Measurements from ENCODE around the gene PNMA8A. TPM values are rescaled to one million over a fixed set of nuclear protein-coding genes. Genes with fewer than 3 reads are reported as not detected.
A peak's percentile ranks its signal among the peaks of the same experiment; 100 is the strongest.

The PNMA8A gene
- polyA plus RNA-seq, 1 donor (not counting 4 experiments of a cell fraction or from before 2014, with no cell fraction given), result 0.24 TPM

- no peaks in the 10 kb centered on the region for H3K9me3 ChIP-seq (ENCODE audit: control insufficient read depth, low read depth, low read length)
- H2AFZ ChIP-seq (ENCODE audit: control insufficient read depth, low read length), result peak overlapping the region; percentile 75
- dilution Hi-C loops (cut with MboI; ENCODE audit: extremely low pct_ligation_motif_present, low sequenced_read_pairs), result no loop called here
- H3K9ac ChIP-seq (ENCODE audit: control insufficient read depth, extremely low read depth, insufficient read depth, low read length), result no peak overlapping the region
- FAIRE-seq (peak; percentile 44), DNase-seq (ENCODE audit: low read depth, low spot score) (no peak)
- peak overlapping the region; percentile 26 to 67 (median 27) for H3K4me3 ChIP-seq (ENCODE audit: control insufficient read depth in 2 of 3, extremely low read depth in 1 of 3, insufficient read depth in 2 of 3, low read depth in 1 of 3, low read length in 3 of 3)
- TF ChIP-seq CTCF (optimal IDR thresholded peaks at IDR 0.05 in 1 of 3, IDR thresholded peaks at IDR 0.05 in 1 of 3, conservative IDR thresholded peaks at IDR 0.05 in 1 of 3; ENCODE audit: extremely low read depth in 1 of 3, insufficient read depth in 2 of 3, low read length in 3 of 3), result no peak
- TF ChIP-seq EZH2 (IDR thresholded peaks at IDR 0.05; ENCODE audit: low read length), result no peak
- H3K27me3 ChIP-seq (ENCODE audit: control insufficient read depth, extremely low read depth, insufficient read depth, low read length), result peaks cover 28% of the 10 kb centered on the region
- H3K79me2 ChIP-seq (ENCODE audit: control insufficient read depth, insufficient read depth, low read length), result no peaks in the 10 kb centered on the region
- no peaks in the 10 kb centered on the region for H4K20me1 ChIP-seq (ENCODE audit: control insufficient read depth, extremely low read depth, insufficient read depth, low read length)
- H3K36me3 ChIP-seq (ENCODE audit: control insufficient read depth in 2 of 2, extremely low read depth in 1 of 2, insufficient read depth in 2 of 2, low read length in 2 of 2), result no peaks in the 10 kb centered on the region
- no peaks in the 10 kb centered on the region for H3K9me1 ChIP-seq (ENCODE audit: control insufficient read depth, extremely low read depth, insufficient read depth, low read length)
- no peak overlapping the region for H3K27ac ChIP-seq (ENCODE audit: control insufficient read depth, insufficient read depth, low read length)
- H3K4me1 ChIP-seq (ENCODE audit: control insufficient read depth, extremely low read depth, insufficient read depth, low read length), result peaks cover 11% of the 10 kb centered on the region
- H3K4me2 ChIP-seq (ENCODE audit: control insufficient read depth, extremely low read depth, insufficient read depth, low read depth, low read length), result peak overlapping the region; percentile 80
Measured at GRCh38 chr19:46426035-46426505, 45.3 kb downstream of the PNMA8A start.

- H3K4me2 ChIP-seq (ENCODE audit: control insufficient read depth, extremely low read depth, insufficient read depth, low read depth, low read length), result no peak overlapping the region
- H3K4me1 ChIP-seq (ENCODE audit: control insufficient read depth, extremely low read depth, insufficient read depth, low read length), result peaks cover 8% of the 10 kb centered on the region
- dilution Hi-C loops (cut with MboI; ENCODE audit: extremely low pct_ligation_motif_present, low sequenced_read_pairs), result no loop called here
- FAIRE-seq (no peak), DNase-seq (ENCODE audit: low read depth, low spot score) (no peak)
- H3K9me1 ChIP-seq (ENCODE audit: control insufficient read depth, extremely low read depth, insufficient read depth, low read length), result no peaks in the 10 kb centered on the region
- H3K4me3 ChIP-seq (ENCODE audit: control insufficient read depth in 2 of 3, extremely low read depth in 1 of 3, insufficient read depth in 2 of 3, low read depth in 1 of 3, low read length in 3 of 3), result no peak overlapping the region
- no peak overlapping the region for H3K9ac ChIP-seq (ENCODE audit: control insufficient read depth, extremely low read depth, insufficient read depth, low read length)
- no peak overlapping the region for H3K27ac ChIP-seq (ENCODE audit: control insufficient read depth, insufficient read depth, low read length)
- H3K36me3 ChIP-seq (ENCODE audit: control insufficient read depth in 2 of 2, extremely low read depth in 1 of 2, insufficient read depth in 2 of 2, low read length in 2 of 2), result no peaks in the 10 kb centered on the region
- TF ChIP-seq EZH2 (IDR thresholded peaks at IDR 0.05; ENCODE audit: low read length) (no peak), CTCF (optimal IDR thresholded peaks at IDR 0.05 in 1 of 3, IDR thresholded peaks at IDR 0.05 in 1 of 3, conservative IDR thresholded peaks at IDR 0.05 in 1 of 3; ENCODE audit: extremely low read depth in 1 of 3, insufficient read depth in 2 of 3, low read length in 3 of 3) (no peak)
- H2AFZ ChIP-seq (ENCODE audit: control insufficient read depth, low read length), result no peak overlapping the region
- no peaks in the 10 kb centered on the region for H3K79me2 ChIP-seq (ENCODE audit: control insufficient read depth, insufficient read depth, low read length)
- peaks cover 22% of the 10 kb centered on the region for H3K27me3 ChIP-seq (ENCODE audit: control insufficient read depth, extremely low read depth, insufficient read depth, low read length)
- no peaks in the 10 kb centered on the region for H3K9me3 ChIP-seq (ENCODE audit: control insufficient read depth, low read depth, low read length)
- H4K20me1 ChIP-seq (ENCODE audit: control insufficient read depth, extremely low read depth, insufficient read depth, low read length), result no peaks in the 10 kb centered on the region
Measured at GRCh38 chr19:46423188-46423587, 48.2 kb downstream of the PNMA8A start.

Measured in keratinocyte (primary cell).